Nephron progenitor cell (in vitro differentiated cells): Measurements from ENCODE around the gene SLC6A7.
"Not testable (repeated sequence)": the region's sequence is repeated elsewhere in the genome, so short reads cannot be mapped to it uniquely, and the experiment has no call there.

Experiments used
- DNase-seq: peaks from one replicate; pipeline ENCODE4 v3.0.0; 2021
- H3K27ac Mint-ChIP-seq: 2 replicates; pipeline ENCODE4 v1.8.0; 2021; ENCODE audit warnings: mild to moderate bottlenecking, moderate library complexity, mixed read lengths
- H3K27me3 Mint-ChIP-seq: 2 replicates; pipeline ENCODE4 v1.8.0; 2021; ENCODE audit warnings: mild to moderate bottlenecking, low read depth, mixed read lengths; ENCODE audit not compliant: poor library complexity
- H3K36me3 Mint-ChIP-seq: 2 replicates; pipeline ENCODE4 v1.8.0; 2021; ENCODE audit warnings: low read depth, mixed read lengths
- H3K4me1 Mint-ChIP-seq: 2 replicates; pipeline ENCODE4 v1.8.0; 2021; ENCODE audit warnings: mixed read lengths
- H3K4me3 Mint-ChIP-seq: 2 replicates; pipeline ENCODE4 v1.8.0; 2021; ENCODE audit warnings: mild to moderate bottlenecking, moderate library complexity, mixed read lengths
- H3K9me3 Mint-ChIP-seq: 2 replicates; pipeline ENCODE4 v1.8.0; 2021; ENCODE audit warnings: mild to moderate bottlenecking, moderate library complexity, mixed read lengths
- TF ChIP-seq, protein P1 (sequence below): fragments of 200-600 bp; sonication (generic); IDR thresholded peaks from 2 replicates; pipeline ENCODE4 v1.5.0; 2021; ENCODE audit warnings: antibody characterized with exemption

The SLC6A7 gene

GRCh38 chr5:150244209-150244608, 54.3 kb downstream of the SLC6A7 start:
- no peaks in the 10 kb centered on the region for H3K27me3 Mint-ChIP-seq
- no peak overlapping the region for H3K4me3 Mint-ChIP-seq
- TF ChIP-seq, protein P1, sequence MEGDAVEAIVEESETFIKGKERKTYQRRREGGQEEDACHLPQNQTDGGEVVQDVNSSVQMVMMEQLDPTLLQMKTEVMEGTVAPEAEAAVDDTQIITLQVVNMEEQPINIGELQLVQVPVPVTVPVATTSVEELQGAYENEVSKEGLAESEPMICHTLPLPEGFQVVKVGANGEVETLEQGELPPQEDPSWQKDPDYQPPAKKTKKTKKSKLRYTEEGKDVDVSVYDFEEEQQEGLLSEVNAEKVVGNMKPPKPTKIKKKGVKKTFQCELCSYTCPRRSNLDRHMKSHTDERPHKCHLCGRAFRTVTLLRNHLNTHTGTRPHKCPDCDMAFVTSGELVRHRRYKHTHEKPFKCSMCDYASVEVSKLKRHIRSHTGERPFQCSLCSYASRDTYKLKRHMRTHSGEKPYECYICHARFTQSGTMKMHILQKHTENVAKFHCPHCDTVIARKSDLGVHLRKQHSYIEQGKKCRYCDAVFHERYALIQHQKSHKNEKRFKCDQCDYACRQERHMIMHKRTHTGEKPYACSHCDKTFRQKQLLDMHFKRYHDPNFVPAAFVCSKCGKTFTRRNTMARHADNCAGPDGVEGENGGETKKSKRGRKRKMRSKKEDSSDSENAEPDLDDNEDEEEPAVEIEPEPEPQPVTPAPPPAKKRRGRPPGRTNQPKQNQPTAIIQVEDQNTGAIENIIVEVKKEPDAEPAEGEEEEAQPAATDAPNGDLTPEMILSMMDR, result no peak
- H3K4me1 Mint-ChIP-seq, result peaks cover 56% of the 10 kb centered on the region
- no peaks in the 10 kb centered on the region for H3K36me3 Mint-ChIP-seq
- no peak overlapping the region for H3K27ac Mint-ChIP-seq
- no peaks in the 10 kb centered on the region for H3K9me3 Mint-ChIP-seq
- DNase-seq, result no peak

DNA sequence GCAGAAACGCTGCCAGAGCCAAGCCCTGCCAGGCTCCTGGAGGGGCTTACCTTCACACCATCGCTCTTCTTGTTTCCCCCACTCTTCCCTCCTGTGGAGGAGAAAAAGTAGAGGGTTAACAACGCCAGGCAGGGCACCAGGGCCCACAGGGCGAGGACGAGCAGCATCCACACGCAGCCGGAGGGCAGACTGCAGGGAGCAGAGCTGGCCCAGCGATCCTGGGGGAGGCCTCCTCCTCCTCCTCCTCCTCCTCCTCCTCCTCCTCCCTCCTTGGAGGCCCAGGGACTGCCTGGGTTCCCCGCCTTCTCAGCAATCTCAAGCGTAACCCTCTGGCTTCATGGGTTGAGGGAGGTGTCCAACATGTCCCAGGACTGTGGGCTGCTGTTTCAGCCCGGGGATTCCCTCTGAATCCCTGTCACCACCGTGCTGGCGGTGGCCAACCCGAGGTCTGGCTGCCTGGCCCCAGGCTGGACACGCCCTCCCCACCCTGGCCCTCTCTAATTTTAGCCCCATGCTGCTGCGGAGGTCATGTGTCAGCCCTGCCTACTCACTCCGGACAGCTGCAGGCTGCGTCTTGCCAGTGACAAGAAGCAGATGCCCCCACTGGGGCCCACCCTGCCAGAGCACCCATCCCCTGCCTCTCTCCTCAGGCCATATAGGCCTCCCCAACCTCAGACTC, 55.4 kb downstream of the SLC6A7 start:
- Mint-ChIP-seq H3K4me3 (peak overlapping the region; percentile 30), H3K4me1 (peaks cover 56% of the 10 kb centered on the region), H3K27me3 (no peaks in the 10 kb centered on the region), H3K36me3 (no peaks in the 10 kb centered on the region), H3K27ac (peak overlapping the region; percentile 74), H3K9me3 (no peaks in the 10 kb centered on the region)
- DNase-seq, result peak; percentile 58
- TF ChIP-seq, protein P1, result no peak

- Mint-ChIP-seq H3K27me3 (no peaks in the 10 kb centered on the region), H3K36me3 (no peaks in the 10 kb centered on the region), H3K4me1 (peaks cover 56% of the 10 kb centered on the region), H3K4me3 (no peak overlapping the region), H3K27ac (peak overlapping the region; percentile 74), H3K9me3 (no peaks in the 10 kb centered on the region)
- DNase-seq, result no peak
- TF ChIP-seq, protein P1, result no peak
Measured at GRCh38 chr5:150245808-150246207, 55.9 kb downstream of the SLC6A7 start.

DNA sequence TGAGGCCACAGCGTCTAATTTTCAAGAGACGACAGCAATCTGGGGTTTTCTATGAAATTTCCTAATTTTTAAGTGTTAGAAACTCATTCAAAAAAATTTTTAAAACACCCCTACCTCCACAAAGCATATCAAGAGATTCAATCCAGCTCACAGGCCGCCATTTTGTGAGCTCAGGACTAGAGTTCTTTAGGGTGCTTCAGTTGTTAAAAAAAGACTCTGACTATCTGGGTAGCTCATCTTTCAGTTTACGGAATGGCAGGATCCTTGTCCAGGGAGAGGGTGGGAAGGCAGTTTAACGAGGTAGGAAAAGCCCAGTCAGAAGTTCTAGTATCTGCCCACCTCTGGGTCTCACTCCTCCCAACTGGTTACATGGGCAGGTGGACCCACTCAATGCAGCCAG, 56.6 kb downstream of the SLC6A7 start:
- no peak overlapping the region for H3K4me3 Mint-ChIP-seq
- no peaks in the 10 kb centered on the region for H3K36me3 Mint-ChIP-seq
- no peak for DNase-seq
- H3K4me1 Mint-ChIP-seq, result peaks cover 55% of the 10 kb centered on the region
- peak overlapping the region; percentile 78 for H3K27ac Mint-ChIP-seq
- H3K9me3 Mint-ChIP-seq, result no peaks in the 10 kb centered on the region
- H3K27me3 Mint-ChIP-seq, result no peaks in the 10 kb centered on the region
- TF ChIP-seq, protein P1, result no peak

DNA sequence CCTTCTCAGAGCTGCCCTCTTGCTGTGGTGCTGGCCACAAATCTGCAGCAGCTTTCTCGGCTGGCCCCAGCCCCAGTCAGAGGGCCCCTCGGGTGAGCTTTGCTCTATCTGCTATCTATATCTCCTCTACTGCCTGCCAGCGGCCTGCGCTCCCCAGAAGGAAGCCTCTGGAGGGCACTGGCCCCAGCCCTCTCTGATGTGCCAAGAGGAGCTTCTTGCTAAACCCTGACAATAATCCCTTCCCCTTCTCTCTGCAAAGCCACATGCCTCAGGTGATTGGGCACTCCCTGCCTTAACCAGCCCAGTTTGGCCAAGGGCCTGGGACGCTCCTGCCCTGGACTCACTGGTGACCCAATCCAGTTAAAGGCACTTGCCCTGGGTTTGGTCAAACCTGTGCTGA, 57.0 kb downstream of the SLC6A7 start:
- TF ChIP-seq, protein P1, result no peak
- Mint-ChIP-seq H3K4me3 (no peak overlapping the region), H3K27me3 (no peaks in the 10 kb centered on the region), H3K36me3 (no peaks in the 10 kb centered on the region), H3K9me3 (no peaks in the 10 kb centered on the region), H3K4me1 (peaks cover 51% of the 10 kb centered on the region), H3K27ac (peak overlapping the region; percentile 90)
- DNase-seq, result no peak

DNA sequence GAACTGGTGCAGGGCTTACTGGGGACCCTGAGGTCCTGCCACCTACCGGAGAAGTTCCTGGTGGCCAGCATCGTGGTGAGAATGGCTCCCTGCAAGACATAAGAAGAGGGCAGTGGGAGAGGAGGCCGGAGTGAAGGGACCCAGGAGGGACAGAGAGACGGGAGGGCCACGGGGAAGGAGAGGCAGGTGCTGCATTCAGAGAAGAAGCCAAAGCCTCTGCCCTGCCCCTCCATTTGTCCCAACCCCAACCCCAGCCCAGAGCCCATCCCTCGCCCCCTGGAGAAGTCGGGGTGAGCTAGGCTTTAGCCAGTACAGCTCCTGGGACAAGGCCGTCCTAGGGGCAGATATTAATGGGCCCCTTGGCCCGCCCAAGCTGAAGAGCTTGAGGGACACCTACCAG, 57.9 kb downstream of the SLC6A7 start:
- DNase-seq, result no peak
- H3K9me3 Mint-ChIP-seq, result no peaks in the 10 kb centered on the region
- no peak overlapping the region for H3K4me3 Mint-ChIP-seq
- no peaks in the 10 kb centered on the region for H3K36me3 Mint-ChIP-seq
- TF ChIP-seq, protein P1, result no peak
- no peak overlapping the region for H3K27ac Mint-ChIP-seq
- H3K27me3 Mint-ChIP-seq, result no peaks in the 10 kb centered on the region
- H3K4me1 Mint-ChIP-seq, result peaks cover 45% of the 10 kb centered on the region

DNA sequence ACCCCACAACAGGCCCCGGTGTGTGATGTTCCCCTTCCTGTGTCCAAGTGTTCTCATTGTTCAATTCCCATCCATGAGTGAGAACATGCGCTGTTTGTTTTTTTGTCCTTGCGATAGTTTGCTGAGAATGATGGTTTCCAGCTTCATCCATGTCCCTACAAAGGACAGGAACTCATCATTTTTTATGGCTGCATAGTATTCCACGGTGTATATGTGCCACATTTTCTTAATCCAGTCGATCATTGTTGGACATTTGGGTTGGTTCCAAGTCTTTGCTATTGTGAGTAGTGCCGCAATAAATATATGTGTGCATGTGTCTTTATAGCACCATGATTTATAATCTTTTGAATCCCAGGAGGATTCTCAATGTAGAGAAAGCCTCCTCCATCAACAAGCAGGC, 58.6 kb downstream of the SLC6A7 start:
- not testable (repeated sequence) for H3K36me3 Mint-ChIP-seq, H3K27ac Mint-ChIP-seq, H3K27me3 Mint-ChIP-seq, H3K4me3 Mint-ChIP-seq, DNase-seq, H3K9me3 Mint-ChIP-seq
- peaks cover 39% of the 10 kb centered on the region for H3K4me1 Mint-ChIP-seq
